ENCODE data around the gene FPGS. TPM values are rescaled to one million over a fixed set of nuclear protein-coding genes. Genes with fewer than 3 reads are reported as not detected.

FPGS gene
- total RNA-seq, 2 experiments from 2014 or later, result 132 to 147 TPM

GRCh38 chr9:127769101-127769500, 33.6 kb upstream of the FPGS start:
- no TSS peak for BruUV-seq (replicated peaks)
- TF ChIP-seq EZH2phosphoT487 (IDR thresholded peaks at IDR 0.05; ENCODE audit: borderline replicate concordance, low read depth, low read length), result no peak
- TF ChIP-seq, protein P1, sequence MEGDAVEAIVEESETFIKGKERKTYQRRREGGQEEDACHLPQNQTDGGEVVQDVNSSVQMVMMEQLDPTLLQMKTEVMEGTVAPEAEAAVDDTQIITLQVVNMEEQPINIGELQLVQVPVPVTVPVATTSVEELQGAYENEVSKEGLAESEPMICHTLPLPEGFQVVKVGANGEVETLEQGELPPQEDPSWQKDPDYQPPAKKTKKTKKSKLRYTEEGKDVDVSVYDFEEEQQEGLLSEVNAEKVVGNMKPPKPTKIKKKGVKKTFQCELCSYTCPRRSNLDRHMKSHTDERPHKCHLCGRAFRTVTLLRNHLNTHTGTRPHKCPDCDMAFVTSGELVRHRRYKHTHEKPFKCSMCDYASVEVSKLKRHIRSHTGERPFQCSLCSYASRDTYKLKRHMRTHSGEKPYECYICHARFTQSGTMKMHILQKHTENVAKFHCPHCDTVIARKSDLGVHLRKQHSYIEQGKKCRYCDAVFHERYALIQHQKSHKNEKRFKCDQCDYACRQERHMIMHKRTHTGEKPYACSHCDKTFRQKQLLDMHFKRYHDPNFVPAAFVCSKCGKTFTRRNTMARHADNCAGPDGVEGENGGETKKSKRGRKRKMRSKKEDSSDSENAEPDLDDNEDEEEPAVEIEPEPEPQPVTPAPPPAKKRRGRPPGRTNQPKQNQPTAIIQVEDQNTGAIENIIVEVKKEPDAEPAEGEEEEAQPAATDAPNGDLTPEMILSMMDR (conservative IDR thresholded peaks at IDR 0.05; ENCODE audit: low read length), result no peak
- H3K36me3 ChIP-seq (ENCODE audit: insufficient read depth, low read length), result peaks cover 71% of the 10 kb centered on the region
- H2AFZ ChIP-seq (ENCODE audit: low read length), result no peak overlapping the region
- H3K27ac ChIP-seq (ENCODE audit: low read depth, low read length, poor library complexity, severe bottlenecking), result no peak overlapping the region
- 0 out of 2 replicates have a peak, but pooled peaks cover 6% of the 10 kb centered on the region for H4K20me1 ChIP-seq (ENCODE audit: insufficient read depth, low read length)
- ChIA-PET CTCF (ENCODE audit: unreplicated experiment) (no interaction called here), POLR2A (interaction anchor here (1.1 kb wide), 1 partner anchor 17 kb away, joined by 3 read pairs; the partner anchor contains the start of gene CDK9)
- H3K4me2 ChIP-seq (ENCODE audit: low read length), result no peak overlapping the region
- no peaks in the 10 kb centered on the region for H3K9me3 ChIP-seq (ENCODE audit: low read length)
- peaks cover 53% of the 10 kb centered on the region for H3K4me1 ChIP-seq (ENCODE audit: insufficient read depth, low read length, poor library complexity, severe bottlenecking)
- peaks cover 19% of the 10 kb centered on the region; the same call in 1 of the 2 replicates for H3K79me2 ChIP-seq (ENCODE audit: insufficient read depth, low read depth, low read length)
- DNase-seq (ENCODE audit: low spot score), result no peak
- H3K4me3 ChIP-seq (ENCODE audit: low read depth, low read length, poor library complexity, severe bottlenecking), result no peak overlapping the region
- H3K9me2 ChIP-seq (ENCODE audit: insufficient read depth, low read length), result no peaks in the 10 kb centered on the region
- intact Hi-C loops (cut with micrococcal nuclease; ENCODE audit: unreplicated experiment), result no loop called here

- Histone ChIP-seq H4K20me1 (ENCODE audit: insufficient read depth, low read length) (0 out of 2 replicates have a peak, but pooled peaks cover 6% of the 10 kb centered on the region), H3K27ac (ENCODE audit: low read depth, low read length, poor library complexity, severe bottlenecking) (peak overlapping the region; percentile 30), H3K9me2 (ENCODE audit: insufficient read depth, low read length) (no peaks in the 10 kb centered on the region), H3K79me2 (ENCODE audit: insufficient read depth, low read depth, low read length) (peaks cover 23% of the 10 kb centered on the region), H2AFZ (ENCODE audit: low read length) (no peak overlapping the region), H3K36me3 (ENCODE audit: insufficient read depth, low read length) (peaks cover 72% of the 10 kb centered on the region), H3K4me2 (ENCODE audit: low read length) (peak overlapping the region; percentile 98), H3K4me1 (ENCODE audit: insufficient read depth, low read length, poor library complexity, severe bottlenecking) (peaks cover 63% of the 10 kb centered on the region), H3K9me3 (ENCODE audit: low read length) (no peaks in the 10 kb centered on the region), H3K4me3 (ENCODE audit: low read depth, low read length, poor library complexity, severe bottlenecking) (peak overlapping the region; percentile 69)
- POLR2A ChIA-PET, result interaction anchor here (1.1 kb wide), 1 partner anchor 16 kb away, joined by 3 read pairs; the partner anchor contains the start of gene CDK9
- intact Hi-C loops (cut with micrococcal nuclease; ENCODE audit: unreplicated experiment), result no loop called here
- BruUV-seq (replicated peaks), result no TSS peak
- TF ChIP-seq EZH2phosphoT487 (IDR thresholded peaks at IDR 0.05; ENCODE audit: borderline replicate concordance, low read depth, low read length), result no peak
- TF ChIP-seq, protein P1 (conservative IDR thresholded peaks at IDR 0.05; ENCODE audit: low read length), result 0 out of 2 replicates have a peak, but pooled peaks have one; percentile 18
- CTCF ChIA-PET (ENCODE audit: unreplicated experiment), result interaction anchor here (0.6 kb wide), 1 partner anchor 16 kb away, joined by 3 read pairs; the partner anchor contains the start of gene CDK9
- no peak for DNase-seq (ENCODE audit: low spot score)
These were observed 32.6 kb upstream of the FPGS start for GRCh38 chr9:127769929-127770582.

- BruUV-seq (replicated peaks), result no TSS peak
- H3K4me3 ChIP-seq (ENCODE audit: low read depth, low read length, poor library complexity, severe bottlenecking), result peak overlapping the region; percentile 69
- CTCF ChIA-PET (ENCODE audit: unreplicated experiment), result interaction anchor here (0.6 to 1.8 kb wide), 3 partner anchors 14 to 54 kb away, joined by 3 to 8 read pairs (median 4); partner anchors contain the start of gene CDK9
- H3K9me2 ChIP-seq (ENCODE audit: insufficient read depth, low read length), result no peaks in the 10 kb centered on the region
- H3K27ac ChIP-seq (ENCODE audit: low read depth, low read length, poor library complexity, severe bottlenecking), result peak overlapping the region; percentile 30
- 0 out of 2 replicates have a peak, but pooled peaks cover 6% of the 10 kb centered on the region for H4K20me1 ChIP-seq (ENCODE audit: insufficient read depth, low read length)
- no peak overlapping the region for H2AFZ ChIP-seq (ENCODE audit: low read length)
- H3K4me1 ChIP-seq (ENCODE audit: insufficient read depth, low read length, poor library complexity, severe bottlenecking), result peaks cover 68% of the 10 kb centered on the region
- peaks cover 68% of the 10 kb centered on the region for H3K36me3 ChIP-seq (ENCODE audit: insufficient read depth, low read length)
- peak overlapping the region; percentile 98 for H3K4me2 ChIP-seq (ENCODE audit: low read length)
- no peak for DNase-seq (ENCODE audit: low spot score)
- POLR2A ChIA-PET, result interaction anchor here (0.7 to 1.2 kb wide), 5 partner anchors 9 to 35 kb away, joined by 3 to 5 read pairs (median 3); no protein-coding TSS in a partner anchor
- intact Hi-C loops (cut with micrococcal nuclease; ENCODE audit: unreplicated experiment), result no loop called here
- no peak for TF ChIP-seq EZH2phosphoT487 (IDR thresholded peaks at IDR 0.05; ENCODE audit: borderline replicate concordance, low read depth, low read length)
- TF ChIP-seq, protein P1 (conservative IDR thresholded peaks at IDR 0.05; ENCODE audit: low read length), result no peak
- H3K9me3 ChIP-seq (ENCODE audit: low read length), result no peaks in the 10 kb centered on the region
- H3K79me2 ChIP-seq (ENCODE audit: insufficient read depth, low read depth, low read length), result peaks cover 28% of the 10 kb centered on the region
These were observed 32.1 kb upstream of the FPGS start for GRCh38 chr9:127770583-127770904.

All from OCI-LY7 (cell line).